Colonic mucosa (tissue), 4 donors: Measurements from ENCODE around the gene TRDMT1. TPM values are rescaled to one million over a fixed set of nuclear protein-coding genes. Genes with fewer than 3 reads are reported as not detected.

Source experiments
- DNase-seq: peaks from one replicate; pipeline ENCODE4 v3.0.0-alpha.2; 2020
- H3K27ac ChIP-seq: fragments of 200-600 bp; one replicate; pipeline ENCODE4 v1.8.0; 2021
- H3K27me3 ChIP-seq: fragments of 200-600 bp; one replicate; pipeline ENCODE4 v1.8.0; 2021
- H3K36me3 ChIP-seq: fragments of 200-600 bp; one replicate; pipeline ENCODE4 v1.8.0; 2021
- H3K4me1 ChIP-seq: fragments of 200-600 bp; one replicate; pipeline ENCODE4 v1.8.0; 2021; ENCODE audit warnings: mild to moderate bottlenecking
- H3K4me3 ChIP-seq: fragments of 200-600 bp; one replicate; pipeline ENCODE4 v1.8.0; 2021
- H3K9ac ChIP-seq, 2 donors: one replicate each; pipeline ENCODE4 v1.7.0; 2013; ENCODE audit warnings: control low read depth in 2 of 2, low read depth in 2 of 2, low read length in 2 of 2
- H3K9me3 ChIP-seq: fragments of 200-600 bp; one replicate; pipeline ENCODE4 v1.8.0; 2021
- intact Hi-C: fragments of 100-400 bp; cut with DNase I; formaldehyde crosslinking; loops from one replicate; pipeline ENCODE4 v1.14.1; 2022
- total RNA-seq, 2 donors: library from RNA; stranded (reverse); fragmentation: NEBNext Ultra II Directional in 1 of 2; extraction: Animal tissue kit (Norgen Biotek cat#: 25700) in 1 of 2; gene quantifications; one replicate each; pipeline ENCODE4 v1.2.1, GENCODE V29; 2021
- TF ChIP-seq, protein P1 (sequence below): fragments of 200-600 bp; IDR thresholded peaks from one replicate; pipeline ENCODE4 v1.8.0; 2022; ENCODE audit warnings: antibody characterized with exemption, mild to moderate bottlenecking
- donor health status: healthy.
- donor health status: DM: no; HTN: no; CAD: no.
- donor health status: DM: no; HTN: no; CAD: no.

Gene TRDMT1
- total RNA-seq, 2 donors from 2014 or later: 3.4 to 3.5 TPM

DNA sequence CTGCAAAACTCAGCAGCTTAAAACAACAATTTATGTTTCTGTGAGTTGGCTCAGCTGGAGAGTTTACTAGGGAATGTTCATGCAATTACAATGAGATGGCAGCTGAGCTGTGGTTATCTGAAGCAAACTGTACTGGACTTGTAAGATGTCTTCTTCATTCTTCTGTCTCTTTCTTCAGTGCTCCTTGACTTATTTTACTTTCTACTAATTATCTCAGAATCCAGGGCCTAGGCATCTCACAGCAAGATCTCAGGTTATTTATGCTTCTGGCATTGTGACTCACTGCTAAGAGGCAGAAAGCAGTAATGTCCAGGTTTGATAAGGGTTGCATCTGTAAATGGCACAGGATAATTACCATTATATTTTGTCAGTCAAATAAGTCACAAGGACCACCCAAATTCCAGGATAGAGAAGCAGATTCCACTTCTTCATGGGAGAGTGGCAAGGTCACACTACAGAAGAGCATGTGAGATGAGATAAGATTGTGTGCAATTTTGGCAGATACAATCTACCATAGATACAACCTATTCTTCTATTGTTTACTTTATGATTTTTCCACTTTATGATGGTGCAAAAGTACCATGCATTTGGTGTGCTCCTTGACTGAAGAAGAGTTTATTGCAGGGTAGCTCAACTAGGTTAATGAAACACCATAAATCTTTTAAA lies 43.4 kb upstream of the TRDMT1 start:
- H3K36me3 ChIP-seq: no peaks in the 10 kb centered on the region
- H3K4me1 ChIP-seq: no peaks in the 10 kb centered on the region
- H3K27ac ChIP-seq: no peak overlapping the region
- intact Hi-C loops: no loop called here
- no peak overlapping the region for H3K9ac ChIP-seq
- H3K4me3 ChIP-seq: no peak overlapping the region
- H3K9me3 ChIP-seq: no peaks in the 10 kb centered on the region
- DNase-seq: no peak
- H3K27me3 ChIP-seq: no peaks in the 10 kb centered on the region
- TF ChIP-seq, protein P1, sequence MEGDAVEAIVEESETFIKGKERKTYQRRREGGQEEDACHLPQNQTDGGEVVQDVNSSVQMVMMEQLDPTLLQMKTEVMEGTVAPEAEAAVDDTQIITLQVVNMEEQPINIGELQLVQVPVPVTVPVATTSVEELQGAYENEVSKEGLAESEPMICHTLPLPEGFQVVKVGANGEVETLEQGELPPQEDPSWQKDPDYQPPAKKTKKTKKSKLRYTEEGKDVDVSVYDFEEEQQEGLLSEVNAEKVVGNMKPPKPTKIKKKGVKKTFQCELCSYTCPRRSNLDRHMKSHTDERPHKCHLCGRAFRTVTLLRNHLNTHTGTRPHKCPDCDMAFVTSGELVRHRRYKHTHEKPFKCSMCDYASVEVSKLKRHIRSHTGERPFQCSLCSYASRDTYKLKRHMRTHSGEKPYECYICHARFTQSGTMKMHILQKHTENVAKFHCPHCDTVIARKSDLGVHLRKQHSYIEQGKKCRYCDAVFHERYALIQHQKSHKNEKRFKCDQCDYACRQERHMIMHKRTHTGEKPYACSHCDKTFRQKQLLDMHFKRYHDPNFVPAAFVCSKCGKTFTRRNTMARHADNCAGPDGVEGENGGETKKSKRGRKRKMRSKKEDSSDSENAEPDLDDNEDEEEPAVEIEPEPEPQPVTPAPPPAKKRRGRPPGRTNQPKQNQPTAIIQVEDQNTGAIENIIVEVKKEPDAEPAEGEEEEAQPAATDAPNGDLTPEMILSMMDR: no peak

DNA sequence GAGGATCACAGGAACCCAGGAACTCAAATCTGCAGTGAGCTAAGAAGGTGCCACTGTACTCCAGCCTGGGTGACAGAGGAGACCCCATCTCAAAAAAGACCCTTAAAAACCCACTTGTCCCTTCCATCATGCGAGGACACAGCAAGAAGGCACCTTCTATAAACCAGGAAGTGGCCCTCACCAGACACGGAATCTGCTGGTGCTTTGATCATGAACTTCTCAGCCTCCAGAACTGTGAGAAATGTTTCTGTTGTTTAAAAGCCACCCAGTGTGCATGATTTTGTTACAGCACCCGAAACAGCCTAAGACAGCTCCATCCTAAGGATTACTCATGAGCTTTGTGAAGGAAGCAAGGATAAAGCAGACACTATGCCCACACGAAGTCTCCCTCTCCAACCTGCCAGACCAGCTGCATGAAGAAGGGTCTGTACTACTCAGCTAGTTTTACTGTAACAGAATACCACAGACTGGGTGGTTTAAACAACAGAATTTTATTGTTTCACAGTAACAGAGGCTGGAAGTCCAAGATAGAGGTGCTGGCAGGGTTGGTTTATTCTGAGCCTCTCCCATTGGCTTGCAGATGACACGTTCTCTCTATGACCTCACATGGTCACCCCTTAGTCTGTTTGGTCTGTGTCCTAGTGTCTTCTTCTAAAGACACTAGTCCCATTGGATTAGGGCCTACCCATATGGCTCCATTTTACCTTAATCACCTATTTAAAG lies 40.3 kb upstream of the TRDMT1 start:
- no peak overlapping the region for H3K27ac ChIP-seq
- no peak for DNase-seq
- TF ChIP-seq, protein P1: no peak
- no peaks in the 10 kb centered on the region for H3K4me1 ChIP-seq
- no peaks in the 10 kb centered on the region for H3K27me3 ChIP-seq
- H3K36me3 ChIP-seq: no peaks in the 10 kb centered on the region
- no peaks in the 10 kb centered on the region for H3K9me3 ChIP-seq
- no peak overlapping the region for H3K4me3 ChIP-seq
- H3K9ac ChIP-seq: no peak overlapping the region
- intact Hi-C loops: no loop called here

DNA sequence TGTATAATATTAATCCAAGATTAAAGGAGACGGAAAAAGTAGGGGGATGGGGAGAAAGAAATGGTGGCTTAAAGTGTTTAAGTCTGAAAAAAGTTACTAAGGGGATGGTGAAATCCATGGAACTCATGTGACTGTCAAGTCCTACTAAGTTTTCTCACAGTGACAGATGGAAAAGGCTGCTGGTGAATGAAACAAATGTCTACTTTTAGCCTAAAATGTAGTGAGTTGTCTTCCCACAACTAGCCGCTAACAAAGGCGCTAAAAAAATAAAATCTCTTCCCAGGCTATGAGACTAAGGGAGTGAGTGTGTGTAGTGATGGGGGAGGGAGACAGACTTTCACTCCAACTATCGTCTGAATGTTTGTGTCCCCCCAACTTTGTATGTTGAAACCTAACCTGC lies 39.1 kb upstream of the TRDMT1 start:
- no peak for DNase-seq

DNA sequence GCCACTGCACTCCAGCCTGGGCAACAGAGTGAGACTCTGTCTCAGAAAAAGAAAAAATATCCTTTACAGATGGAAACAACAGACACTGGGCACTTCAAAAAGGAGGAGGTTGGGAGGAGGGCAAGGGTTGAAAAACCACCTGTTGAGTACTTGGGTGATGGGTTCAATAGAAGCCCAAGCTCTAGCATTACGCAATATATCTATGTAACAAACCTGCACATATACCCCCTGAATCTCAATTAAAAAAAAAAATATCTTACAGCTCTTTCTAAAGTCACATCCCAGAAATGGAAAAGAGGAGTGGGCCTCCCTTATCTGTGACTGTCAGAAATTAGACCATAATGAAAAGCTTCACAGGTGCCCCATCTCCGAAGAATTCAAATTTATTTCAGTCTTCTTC lies 38.6 kb upstream of the TRDMT1 start:
- Histone ChIP-seq H3K9me3 (no peaks in the 10 kb centered on the region), H3K36me3 (no peaks in the 10 kb centered on the region), H3K4me1 (no peaks in the 10 kb centered on the region), H3K4me3 (no peak overlapping the region), H3K27ac (no peak overlapping the region), H3K27me3 (no peaks in the 10 kb centered on the region), H3K9ac (no peak overlapping the region)
- DNase-seq: no peak
- intact Hi-C loops: no loop called here
- TF ChIP-seq, protein P1: no peak

More for the DNA sequence above, 39.1 kb upstream of the TRDMT1 start:
- Histone ChIP-seq H3K27ac (no peak overlapping the region), H3K4me3 (no peak overlapping the region), H3K9ac (no peak overlapping the region), H3K27me3 (no peaks in the 10 kb centered on the region), H3K36me3 (no peaks in the 10 kb centered on the region), H3K9me3 (no peaks in the 10 kb centered on the region), H3K4me1 (no peaks in the 10 kb centered on the region)
- TF ChIP-seq, protein P1: no peak
- intact Hi-C loops: no loop called here

DNA sequence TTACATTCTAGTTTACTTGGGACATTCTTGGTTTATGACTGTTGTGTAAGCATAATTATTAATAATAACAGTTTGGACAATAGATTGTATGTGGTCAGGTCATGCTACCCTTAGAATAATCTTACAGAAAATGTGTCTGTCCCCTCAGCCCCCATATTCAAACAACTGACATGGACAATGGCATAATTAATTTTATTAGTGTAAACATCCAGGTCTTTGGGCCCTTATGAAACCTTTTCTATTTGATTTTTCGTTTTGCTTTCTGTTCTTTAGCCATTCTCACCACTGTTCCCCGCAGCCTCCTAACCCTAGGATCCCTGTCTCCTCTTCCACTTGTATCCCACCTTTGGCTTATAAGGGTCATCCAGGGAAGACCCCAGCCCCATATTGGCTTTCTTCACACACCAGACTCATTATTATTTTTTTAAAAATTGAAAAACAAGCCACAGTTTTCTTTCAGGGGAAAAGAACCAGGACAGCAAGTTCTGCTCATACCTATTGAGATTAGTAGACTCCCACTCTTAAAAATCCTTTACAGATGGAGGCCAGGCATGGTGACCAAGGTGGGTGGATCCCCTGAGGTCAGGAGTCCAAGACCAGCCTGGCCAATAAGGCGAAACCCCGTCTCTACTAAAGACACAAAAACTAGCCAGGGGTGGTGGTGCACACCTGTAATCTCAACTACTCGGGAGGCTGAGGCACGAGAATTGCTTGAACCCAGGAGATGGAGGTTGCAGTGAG lies 38.0 kb upstream of the TRDMT1 start:
- intact Hi-C loops: no loop called here
- H3K4me3 ChIP-seq: no peak overlapping the region
- TF ChIP-seq, protein P1: no peak
- H3K4me1 ChIP-seq: peaks cover under 1% of the 10 kb centered on the region
- no peak overlapping the region for H3K27ac ChIP-seq
- no peak overlapping the region for H3K9ac ChIP-seq
- no peaks in the 10 kb centered on the region for H3K9me3 ChIP-seq
- no peaks in the 10 kb centered on the region for H3K36me3 ChIP-seq
- no peak for DNase-seq
- H3K27me3 ChIP-seq: no peaks in the 10 kb centered on the region
